HUES64 (cell line): ENCODE data around the gene CDC42EP2.

Experiments used
- H3K27ac ChIP-seq: 2 replicates; pipeline ENCODE4 v1.7.0; 2013; ENCODE audit warnings: low read depth, low read length, inconsistent platforms
- H3K27me3 ChIP-seq: 2 replicates; pipeline ENCODE4 v1.6.1; 2013; ENCODE audit warnings: mild to moderate bottlenecking, low read length; ENCODE audit not compliant: insufficient read depth
- H3K36me3 ChIP-seq: 2 replicates; pipeline ENCODE4 v1.6.1; 2013; ENCODE audit warnings: mild to moderate bottlenecking, low read length; ENCODE audit not compliant: insufficient read depth
- H3K4me1 ChIP-seq: 2 replicates; pipeline ENCODE4 v1.6.1; 2013; ENCODE audit warnings: mild to moderate bottlenecking, low read length, moderate library complexity; ENCODE audit not compliant: insufficient read depth
- H3K4me3 ChIP-seq: 2 replicates; pipeline ENCODE4 v1.5.1; 2013; ENCODE audit warnings: mild to moderate bottlenecking, low read length, moderate library complexity
- H3K9ac ChIP-seq: 2 replicates; pipeline ENCODE4 v1.6.1; 2013; ENCODE audit warnings: mild to moderate bottlenecking, low read depth, low read length
- H3K9me3 ChIP-seq: 2 replicates; pipeline ENCODE4 v1.6.1; 2013; ENCODE audit warnings: low read depth, low read length; ENCODE audit not compliant: insufficient read depth
- WGBS: fragments of 150-250, 120-280 bp; methylation state at CpG from one replicate; pipeline ENCODE4 v1.1.7; 2013; ENCODE audit warnings: missing lambda C conversion rate; 5-methylcytosine and 5-hydroxymethylcytosine counted together

CDC42EP2 gene

DNA sequence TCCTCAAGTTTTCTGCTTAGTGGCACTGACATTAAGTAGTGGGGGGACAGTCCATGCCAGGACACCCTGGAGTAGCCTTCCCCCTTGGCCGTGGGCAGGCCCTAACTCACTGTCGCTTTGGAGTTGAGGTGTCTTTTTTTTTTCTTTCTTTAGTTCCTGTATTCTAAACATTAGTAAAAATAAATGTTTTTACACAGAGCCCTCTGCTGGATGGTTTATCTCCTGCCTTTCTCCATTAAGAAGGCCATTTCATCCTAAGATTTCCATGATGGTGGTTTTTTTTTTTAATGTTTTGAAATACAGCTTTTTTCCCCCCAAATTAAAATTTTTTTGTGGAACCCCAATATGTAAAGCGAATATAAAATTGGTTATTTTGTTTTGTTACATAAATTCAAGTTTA, 38.1 kb downstream of the CDC42EP2 start:
- H3K36me3 ChIP-seq = peaks cover 54% of the 10 kb centered on the region
- H3K4me3 ChIP-seq = no peak overlapping the region
- no CpG with 5 or more reads among the region's 3 CpGs for WGBS
- no peaks in the 10 kb centered on the region for H3K9me3 ChIP-seq
- peaks cover 29% of the 10 kb centered on the region for H3K27me3 ChIP-seq
- no peak overlapping the region for H3K27ac ChIP-seq
- no peaks in the 10 kb centered on the region for H3K4me1 ChIP-seq
- H3K9ac ChIP-seq = no peak overlapping the region

DNA sequence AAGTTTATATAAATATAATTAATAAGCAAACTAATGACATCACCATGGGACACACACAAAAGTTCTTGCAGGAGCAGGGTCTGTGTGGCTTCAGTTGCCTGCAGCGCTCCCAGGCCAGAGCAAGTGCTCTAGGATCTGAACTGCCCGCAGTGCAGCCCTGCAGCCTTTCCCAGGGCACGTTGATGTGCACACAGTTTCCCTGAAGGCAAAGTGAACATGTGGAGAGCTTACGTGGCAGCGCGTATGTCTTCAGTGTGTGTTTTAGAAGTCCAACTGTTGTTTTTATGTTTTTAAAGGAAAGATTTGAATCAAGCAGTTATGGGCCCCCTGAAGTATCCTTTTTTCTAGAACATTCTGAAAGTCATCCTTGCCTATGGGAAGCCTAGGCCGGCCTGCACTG, 38.7 kb downstream of the CDC42EP2 start:
- 89% methylated on average over 7 of the region's 7 CpGs for WGBS
- Histone ChIP-seq H3K27me3 (peaks cover 34% of the 10 kb centered on the region), H3K27ac (no peak overlapping the region), H3K4me1 (no peaks in the 10 kb centered on the region), H3K9me3 (no peaks in the 10 kb centered on the region), H3K36me3 (peaks cover 48% of the 10 kb centered on the region), H3K4me3 (peak overlapping the region; percentile 65; the same call in 1 of the 2 replicates), H3K9ac (no peak overlapping the region)

DNA sequence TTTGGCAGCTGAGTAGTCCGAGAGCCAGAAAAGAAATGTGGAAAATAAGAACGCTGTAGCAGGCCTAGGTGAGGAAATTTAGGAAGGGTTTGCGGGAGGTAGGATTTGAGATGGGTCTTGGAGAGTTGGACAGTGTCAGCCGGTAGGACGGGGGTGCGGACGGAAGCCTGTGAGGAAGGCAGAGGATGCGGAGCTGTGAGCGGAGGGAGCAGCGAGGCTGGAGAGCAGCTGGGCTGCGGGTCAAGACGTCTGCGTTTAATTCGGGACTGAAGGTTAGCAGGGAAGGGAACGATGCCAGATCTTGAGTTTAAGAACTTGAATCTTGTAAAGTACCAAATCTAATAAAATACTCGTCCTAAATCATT, 39.2 kb downstream of the CDC42EP2 start:
- Histone ChIP-seq H3K4me3 (peak overlapping the region; percentile 65), H3K4me1 (no peaks in the 10 kb centered on the region), H3K27ac (no peak overlapping the region; the same call in 1 of the 2 replicates), H3K9ac (peak overlapping the region; percentile 21; the same call in 1 of the 2 replicates), H3K27me3 (peaks cover 34% of the 10 kb centered on the region), H3K9me3 (no peaks in the 10 kb centered on the region), H3K36me3 (peaks cover 43% of the 10 kb centered on the region)
- WGBS = 20% methylated on average over 16 of the region's 16 CpGs

DNA sequence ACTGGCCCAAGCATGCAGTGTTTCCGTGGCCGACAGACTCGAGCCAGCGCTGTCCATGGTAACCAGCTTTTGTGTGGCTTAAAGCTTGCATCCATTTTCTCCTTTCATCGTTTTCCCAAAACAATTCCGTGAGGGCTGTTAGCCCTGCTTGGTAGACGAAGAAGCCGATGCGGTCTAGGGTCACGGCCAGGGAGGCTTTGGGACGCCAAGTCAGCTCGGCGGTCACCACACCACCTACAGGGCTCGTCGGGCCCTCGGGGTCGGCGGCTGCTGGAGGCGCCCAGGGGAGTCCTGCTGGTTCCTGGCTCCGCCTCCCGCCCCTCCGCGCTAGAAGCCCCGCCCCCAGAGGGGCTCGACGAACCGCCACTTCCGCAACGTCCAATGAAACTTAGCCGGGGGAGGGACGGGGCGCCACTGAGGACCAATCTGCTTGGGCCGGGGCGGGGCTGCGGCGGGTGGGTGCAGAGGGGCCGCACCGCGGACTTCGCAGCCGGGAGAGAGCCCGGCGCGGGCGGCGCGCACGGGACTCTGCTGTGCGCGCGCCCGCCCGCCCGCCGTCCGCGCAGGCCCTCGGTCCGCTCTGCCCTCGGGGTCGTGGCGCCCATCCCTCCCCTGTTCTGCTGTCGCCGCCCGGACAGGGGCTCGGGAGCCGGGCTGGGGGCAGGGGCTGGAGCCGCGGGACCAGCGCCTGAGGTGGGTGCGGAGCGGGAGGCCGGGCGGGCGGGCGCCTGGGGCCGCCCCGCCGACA, 39.8 kb downstream of the CDC42EP2 start, which contains the start of gene TIGD3:
TIGD3 (plus strand) TSS at position 487 of the 748 bp plus-strand sequence. CDS start 1,058 bp downstream, outside the sequence.
- WGBS = under 1% methylated on average over 79 of the region's 79 CpGs
- Histone ChIP-seq H3K27ac (peak within 1 kb of the TSS; percentile 38; the same call in 1 of the 2 replicates), H3K9ac (peak within 1 kb of the TSS; percentile 43), H3K4me3 (peak within 1 kb of the TSS; percentile 65), H3K4me1 (peaks cover under 1% of the 10 kb centered on the region; the same call in 1 of the 2 replicates), H3K36me3 (peaks cover 38% of the 10 kb centered on the region), H3K27me3 (peaks cover 34% of the 10 kb centered on the region), H3K9me3 (no peaks in the 10 kb centered on the region)

DNA sequence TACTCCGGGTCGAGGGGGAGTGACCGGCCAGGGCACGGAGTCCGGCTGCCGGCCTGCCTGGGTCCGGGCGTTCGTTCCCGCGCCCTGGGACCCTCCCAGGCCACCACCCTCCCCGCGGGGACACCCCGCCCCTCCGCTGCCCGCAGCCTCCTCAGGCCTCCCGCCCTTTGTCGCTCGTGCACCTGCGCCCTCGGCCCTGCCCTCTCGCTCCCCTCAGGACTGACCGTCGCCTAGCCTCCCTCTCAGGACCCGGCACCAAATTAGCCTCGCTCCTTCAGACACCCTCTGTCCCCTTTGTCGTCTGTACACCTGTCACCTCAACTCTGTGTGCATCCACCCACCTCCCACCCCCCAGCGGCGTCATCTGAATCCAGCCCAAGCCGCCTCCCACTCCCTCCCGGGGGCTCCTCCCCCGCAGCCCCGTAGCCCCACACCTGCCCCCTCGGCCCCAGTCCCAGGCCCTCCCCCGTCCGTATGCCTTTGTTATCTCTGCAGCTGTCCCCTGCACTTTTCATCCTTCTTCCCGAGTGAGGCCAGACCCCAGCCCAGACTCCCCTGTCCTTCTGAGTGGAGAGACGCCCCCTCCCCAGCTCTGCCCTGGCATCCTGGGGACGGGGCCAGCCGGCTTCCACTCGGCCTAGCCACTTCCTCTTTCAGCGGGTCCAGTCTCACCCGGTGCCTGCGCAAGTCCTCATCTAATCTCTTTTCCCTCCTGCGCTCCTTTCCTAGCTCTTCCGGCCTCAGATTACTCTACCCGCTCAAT, 40.5 kb downstream of the CDC42EP2 start:
- H3K9ac ChIP-seq = peak overlapping the region; percentile 43; the same call in 1 of the 2 replicates
- peaks cover 34% of the 10 kb centered on the region for H3K27me3 ChIP-seq
- peaks cover 6% of the 10 kb centered on the region; the same call in 1 of the 2 replicates for H3K4me1 ChIP-seq
- 3% methylated on average over 47 of the region's 47 CpGs for WGBS
- peaks cover 31% of the 10 kb centered on the region for H3K36me3 ChIP-seq
- no peak overlapping the region for H3K27ac ChIP-seq
- H3K4me3 ChIP-seq = peak overlapping the region; percentile 65
- H3K9me3 ChIP-seq = no peaks in the 10 kb centered on the region

DNA sequence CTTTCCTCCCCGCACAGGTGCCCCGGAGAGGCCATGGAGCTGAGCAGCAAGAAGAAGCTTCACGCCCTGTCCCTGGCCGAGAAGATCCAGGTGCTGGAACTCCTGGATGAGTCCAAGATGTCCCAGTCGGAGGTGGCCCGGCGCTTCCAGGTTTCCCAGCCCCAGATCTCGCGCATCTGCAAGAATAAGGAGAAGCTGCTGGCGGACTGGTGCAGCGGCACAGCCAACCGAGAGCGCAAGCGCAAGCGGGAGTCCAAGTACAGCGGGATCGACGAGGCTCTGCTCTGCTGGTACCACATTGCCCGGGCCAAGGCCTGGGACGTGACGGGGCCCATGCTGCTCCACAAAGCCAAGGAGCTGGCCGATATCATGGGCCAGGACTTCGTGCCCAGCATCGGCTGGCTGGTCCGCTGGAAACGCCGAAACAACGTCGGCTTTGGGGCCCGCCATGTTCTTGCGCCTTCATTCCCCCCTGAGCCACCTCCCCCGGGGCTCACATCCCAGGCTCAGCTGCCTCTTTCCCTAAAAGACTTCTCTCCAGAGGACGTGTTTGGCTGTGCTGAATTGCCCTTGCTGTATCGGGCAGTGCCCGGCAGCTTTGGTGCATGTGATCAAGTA, 41.2 kb downstream of the CDC42EP2 start:
- H3K9ac ChIP-seq = 0 out of 2 replicates have a peak overlapping the region, but pooled peaks have one; percentile 3
- H3K9me3 ChIP-seq = no peaks in the 10 kb centered on the region
- H3K4me1 ChIP-seq = peaks cover 6% of the 10 kb centered on the region; the same call in 1 of the 2 replicates
- peaks cover 34% of the 10 kb centered on the region for H3K27me3 ChIP-seq
- H3K4me3 ChIP-seq = peak overlapping the region; percentile 65
- peaks cover 25% of the 10 kb centered on the region for H3K36me3 ChIP-seq
- 74% methylated on average over 35 of the region's 35 CpGs for WGBS
- H3K27ac ChIP-seq = no peak overlapping the region

DNA sequence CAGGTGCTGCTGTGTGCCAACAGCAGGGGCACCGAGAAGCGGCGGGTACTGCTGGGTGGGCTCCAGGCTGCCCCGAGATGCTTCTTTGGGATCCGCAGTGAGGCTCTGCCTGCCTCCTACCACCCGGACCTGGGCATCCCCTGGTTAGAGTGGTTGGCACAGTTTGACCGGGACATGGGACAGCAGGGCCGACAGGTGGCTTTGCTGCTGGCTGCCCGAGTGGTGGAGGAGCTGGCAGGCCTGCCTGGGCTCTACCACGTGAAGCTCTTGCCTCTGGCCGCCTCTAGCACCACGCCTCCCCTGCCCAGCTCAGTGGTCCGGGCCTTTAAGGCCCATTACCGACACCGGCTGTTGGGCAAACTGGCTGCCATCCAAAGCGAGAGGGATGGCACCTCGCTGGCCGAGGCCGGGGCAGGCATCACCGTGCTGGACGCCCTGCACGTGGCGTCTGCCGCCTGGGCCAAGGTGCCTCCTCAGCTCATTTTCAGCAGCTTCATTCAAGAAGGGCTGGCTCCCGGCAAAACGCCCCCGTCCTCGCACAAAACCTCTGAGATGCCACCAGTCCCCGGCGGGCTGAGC, 41.8 kb downstream of the CDC42EP2 start:
- Histone ChIP-seq H3K9ac (no peak overlapping the region), H3K4me3 (no peak overlapping the region; the same call in 1 of the 2 replicates), H3K27ac (no peak overlapping the region), H3K9me3 (no peaks in the 10 kb centered on the region), H3K27me3 (peaks cover 34% of the 10 kb centered on the region), H3K36me3 (peaks cover 19% of the 10 kb centered on the region), H3K4me1 (peaks cover 6% of the 10 kb centered on the region; the same call in 1 of the 2 replicates)
- 93% methylated on average over 30 of the region's 30 CpGs for WGBS

DNA sequence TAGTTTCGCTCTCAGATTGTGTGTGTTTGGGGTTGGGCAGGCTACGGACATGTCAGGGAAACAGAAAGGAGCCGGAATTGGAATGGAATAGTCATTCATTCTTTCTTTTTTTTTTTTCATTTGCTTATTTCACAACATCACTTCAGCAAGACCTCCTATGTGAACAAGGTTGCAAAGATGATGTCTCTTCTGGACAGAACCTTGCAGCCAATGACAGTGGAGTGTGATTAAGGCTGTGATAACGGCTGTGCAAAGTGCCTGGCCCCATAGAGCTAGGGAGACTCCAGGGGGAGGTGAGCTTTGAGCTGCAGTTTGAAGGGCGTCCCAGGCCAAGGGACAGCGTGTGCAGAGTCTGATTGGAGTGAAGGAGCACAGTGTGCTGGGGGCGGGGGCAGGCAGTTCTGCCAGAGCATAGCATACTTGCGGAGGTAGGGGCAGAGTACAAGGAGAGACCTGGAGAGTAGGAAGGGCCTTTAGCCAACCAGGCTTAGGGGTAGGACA, 43.2 kb downstream of the CDC42EP2 start:
- Histone ChIP-seq H3K27me3 (peaks cover 34% of the 10 kb centered on the region), H3K27ac (no peak overlapping the region), H3K9ac (no peak overlapping the region), H3K4me1 (peaks cover 6% of the 10 kb centered on the region; the same call in 1 of the 2 replicates), H3K4me3 (no peak overlapping the region), H3K36me3 (peaks cover 6% of the 10 kb centered on the region; the same call in 1 of the 2 replicates), H3K9me3 (no peaks in the 10 kb centered on the region)
- WGBS = 89% methylated on average over 7 of the region's 8 CpGs

DNA sequence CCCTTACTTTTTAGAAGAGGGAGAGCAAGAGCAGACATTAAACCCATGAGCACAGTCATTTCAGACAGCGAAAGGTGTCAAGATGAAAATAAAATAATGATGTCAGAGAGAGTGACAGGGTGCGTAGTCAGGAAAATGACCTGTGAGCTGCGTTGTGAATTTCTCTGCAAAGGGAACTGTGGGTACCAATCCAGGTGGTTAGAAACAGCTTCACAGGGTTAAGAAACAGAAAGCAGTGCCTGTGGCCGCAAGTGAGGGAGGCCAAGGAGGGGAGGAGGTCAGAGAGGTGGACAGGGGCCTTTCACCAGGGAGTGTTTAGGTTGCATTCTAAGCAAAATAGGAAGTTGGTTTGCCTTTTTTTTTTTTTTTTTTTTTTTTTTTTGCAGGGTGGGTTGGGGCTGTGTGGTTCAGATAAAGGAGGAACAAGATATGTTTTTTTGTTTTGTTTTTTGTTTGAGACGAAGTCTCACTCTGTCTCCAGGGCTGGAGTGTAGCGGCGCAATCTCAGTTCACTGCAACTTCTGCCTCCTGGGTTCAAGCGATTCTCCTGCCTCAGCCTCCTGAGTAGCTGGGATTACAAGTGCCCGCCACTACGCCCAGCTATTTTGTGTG, 47.8 kb downstream of the CDC42EP2 start:
- WGBS = 93% methylated on average over 10 of the region's 10 CpGs
- H3K9ac ChIP-seq = no peak overlapping the region

DNA sequence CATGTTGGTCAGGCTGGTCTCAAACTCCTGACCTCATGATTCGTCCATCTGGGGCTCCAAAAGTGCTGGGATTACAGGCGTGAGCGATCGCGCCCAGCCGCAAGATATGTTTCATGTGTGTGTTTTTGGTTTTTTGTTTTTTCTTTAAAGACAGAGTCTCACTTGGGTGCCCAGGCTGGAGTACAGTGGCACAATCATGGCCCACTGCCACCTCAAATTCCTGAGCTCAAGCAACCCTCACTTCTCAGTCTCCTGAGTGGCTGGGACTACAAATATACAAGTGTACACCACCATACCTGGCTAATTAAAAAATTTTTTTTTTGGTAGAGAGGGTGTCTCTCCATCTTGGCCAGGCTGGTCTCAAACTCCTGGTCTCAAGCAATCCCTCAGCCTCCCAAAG, 48.3 kb downstream of the CDC42EP2 start:
- Histone ChIP-seq H3K36me3 (no peaks in the 10 kb centered on the region), H3K9me3 (no peaks in the 10 kb centered on the region), H3K27me3 (peaks cover 3% of the 10 kb centered on the region), H3K9ac (no peak overlapping the region), H3K4me1 (peaks cover 6% of the 10 kb centered on the region; the same call in 1 of the 2 replicates), H3K4me3 (no peak overlapping the region), H3K27ac (no peak overlapping the region)
- WGBS = 94% methylated on average over 6 of the region's 6 CpGs

More for the DNA sequence above, 47.8 kb downstream of the CDC42EP2 start:
- no peak overlapping the region for H3K27ac ChIP-seq
- H3K9me3 ChIP-seq = no peaks in the 10 kb centered on the region
- no peak overlapping the region for H3K4me3 ChIP-seq
- H3K27me3 ChIP-seq = peaks cover 9% of the 10 kb centered on the region
- no peaks in the 10 kb centered on the region for H3K36me3 ChIP-seq
- peaks cover 6% of the 10 kb centered on the region; the same call in 1 of the 2 replicates for H3K4me1 ChIP-seq
